ENCODE results near the gene TIMM13. TPM values are rescaled to one million over a fixed set of nuclear protein-coding genes. Genes with fewer than 3 reads are reported as not detected.

The TIMM13 gene
- polyA plus RNA-seq, 2 of the 4 experiments (the other 2 are of a cell fraction): 24.7 to 81.2 TPM

DNA sequence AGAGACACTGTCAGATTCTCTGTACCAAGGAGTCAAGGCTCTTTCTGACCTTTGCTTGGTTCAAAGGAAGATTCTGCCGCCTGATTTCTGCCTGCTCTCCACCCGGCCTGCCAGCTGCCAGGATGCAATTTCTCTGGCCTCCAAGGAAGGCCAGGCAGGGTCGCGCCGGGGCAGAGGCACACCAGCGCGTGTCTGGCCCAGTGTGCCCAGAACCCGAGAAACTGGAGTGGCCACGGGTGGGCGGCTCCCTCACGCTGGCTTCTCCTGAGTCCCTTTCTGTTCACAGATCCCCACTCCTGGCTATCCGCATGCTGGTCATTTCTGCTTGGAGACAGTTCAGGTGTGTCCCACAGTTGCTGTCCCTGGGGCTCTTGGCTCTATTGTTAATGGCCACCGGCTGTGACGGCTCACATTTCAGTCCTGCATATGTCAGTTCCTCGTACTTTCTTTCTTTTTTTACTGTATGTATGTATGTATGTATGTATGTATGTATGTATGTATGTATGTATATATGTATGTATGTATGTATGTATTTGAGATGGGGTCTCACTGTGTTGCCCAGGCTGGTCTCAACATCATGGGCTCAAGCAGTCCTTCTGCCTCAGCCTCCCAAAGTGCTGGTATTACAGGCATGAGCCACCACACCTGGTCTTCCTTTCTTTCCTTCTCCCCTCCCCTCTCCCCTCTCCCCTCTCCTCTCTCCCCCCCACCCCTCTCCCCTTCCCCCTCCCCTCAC lies 50.4 kb downstream of the TIMM13 start:
- ATAC-seq (peak in 1 of 2 experiments; percentile 24; a peak in 3 of 6 replicates), DNase-seq (ENCODE audit: low read depth in 1 of 2, low spot score in 1 of 2) (no peak), FAIRE-seq (no peak)
- TF ChIP-seq RCOR1 (IDR thresholded peaks at IDR 0.05; ENCODE audit: low read depth, low read length) (no peak), HEYL (CRISPR knock-in tag; IDR thresholded peaks at IDR 0.05) (no peak), GATA3 (IDR thresholded peaks at IDR 0.05; ENCODE audit: borderline replicate concordance) (no peak), EHF (CRISPR knock-in tag; IDR thresholded peaks at IDR 0.05) (no peak), SMC3 (IDR thresholded peaks at IDR 0.05) (no peak), TFCP2L1 (CRISPR knock-in tag; IDR thresholded peaks at IDR 0.05) (no peak), BHLHE40 (IDR thresholded peaks at IDR 0.05; ENCODE audit: low read depth, low read length) (no peak), MAFK (IDR thresholded peaks at IDR 0.05; ENCODE audit: partially characterized antibody) (no peak), MAZ (IDR thresholded peaks at IDR 0.05; ENCODE audit: borderline replicate concordance, low read depth, low read length) (no peak), CBX8 (IDR thresholded peaks at IDR 0.05) (no peak), FOSL2 (IDR thresholded peaks at IDR 0.05) (no peak), FOSL2 (CRISPR knock-in tag; IDR thresholded peaks at IDR 0.05) (no peak), EHMT2 (IDR thresholded peaks at IDR 0.05; ENCODE audit: low read depth) (no peak), HOXB5 (CRISPR knock-in tag; IDR thresholded peaks at IDR 0.05) (no peak), HDAC2 (IDR thresholded peaks at IDR 0.05) (no peak), FOSB (CRISPR knock-in tag; IDR thresholded peaks at IDR 0.05) (no peak), ZC3H11A (IDR thresholded peaks at IDR 0.05) (no peak), MYC (IDR thresholded peaks at IDR 0.05; ENCODE audit: borderline replicate concordance, low read length) (no peak)
- TF ChIP-seq, protein P1, sequence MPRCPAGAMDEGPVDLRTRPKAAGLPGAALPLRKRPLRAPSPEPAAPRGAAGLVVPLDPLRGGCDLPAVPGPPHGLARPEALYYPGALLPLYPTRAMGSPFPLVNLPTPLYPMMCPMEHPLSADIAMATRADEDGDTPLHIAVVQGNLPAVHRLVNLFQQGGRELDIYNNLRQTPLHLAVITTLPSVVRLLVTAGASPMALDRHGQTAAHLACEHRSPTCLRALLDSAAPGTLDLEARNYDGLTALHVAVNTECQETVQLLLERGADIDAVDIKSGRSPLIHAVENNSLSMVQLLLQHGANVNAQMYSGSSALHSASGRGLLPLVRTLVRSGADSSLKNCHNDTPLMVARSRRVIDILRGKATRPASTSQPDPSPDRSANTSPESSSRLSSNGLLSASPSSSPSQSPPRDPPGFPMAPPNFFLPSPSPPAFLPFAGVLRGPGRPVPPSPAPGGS (IDR thresholded peaks at IDR 0.05): no peak
- TF ChIP-seq, protein P2, sequence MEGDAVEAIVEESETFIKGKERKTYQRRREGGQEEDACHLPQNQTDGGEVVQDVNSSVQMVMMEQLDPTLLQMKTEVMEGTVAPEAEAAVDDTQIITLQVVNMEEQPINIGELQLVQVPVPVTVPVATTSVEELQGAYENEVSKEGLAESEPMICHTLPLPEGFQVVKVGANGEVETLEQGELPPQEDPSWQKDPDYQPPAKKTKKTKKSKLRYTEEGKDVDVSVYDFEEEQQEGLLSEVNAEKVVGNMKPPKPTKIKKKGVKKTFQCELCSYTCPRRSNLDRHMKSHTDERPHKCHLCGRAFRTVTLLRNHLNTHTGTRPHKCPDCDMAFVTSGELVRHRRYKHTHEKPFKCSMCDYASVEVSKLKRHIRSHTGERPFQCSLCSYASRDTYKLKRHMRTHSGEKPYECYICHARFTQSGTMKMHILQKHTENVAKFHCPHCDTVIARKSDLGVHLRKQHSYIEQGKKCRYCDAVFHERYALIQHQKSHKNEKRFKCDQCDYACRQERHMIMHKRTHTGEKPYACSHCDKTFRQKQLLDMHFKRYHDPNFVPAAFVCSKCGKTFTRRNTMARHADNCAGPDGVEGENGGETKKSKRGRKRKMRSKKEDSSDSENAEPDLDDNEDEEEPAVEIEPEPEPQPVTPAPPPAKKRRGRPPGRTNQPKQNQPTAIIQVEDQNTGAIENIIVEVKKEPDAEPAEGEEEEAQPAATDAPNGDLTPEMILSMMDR (IDR thresholded peaks at IDR 0.05): no peak
- TF ChIP-seq, protein P3, sequence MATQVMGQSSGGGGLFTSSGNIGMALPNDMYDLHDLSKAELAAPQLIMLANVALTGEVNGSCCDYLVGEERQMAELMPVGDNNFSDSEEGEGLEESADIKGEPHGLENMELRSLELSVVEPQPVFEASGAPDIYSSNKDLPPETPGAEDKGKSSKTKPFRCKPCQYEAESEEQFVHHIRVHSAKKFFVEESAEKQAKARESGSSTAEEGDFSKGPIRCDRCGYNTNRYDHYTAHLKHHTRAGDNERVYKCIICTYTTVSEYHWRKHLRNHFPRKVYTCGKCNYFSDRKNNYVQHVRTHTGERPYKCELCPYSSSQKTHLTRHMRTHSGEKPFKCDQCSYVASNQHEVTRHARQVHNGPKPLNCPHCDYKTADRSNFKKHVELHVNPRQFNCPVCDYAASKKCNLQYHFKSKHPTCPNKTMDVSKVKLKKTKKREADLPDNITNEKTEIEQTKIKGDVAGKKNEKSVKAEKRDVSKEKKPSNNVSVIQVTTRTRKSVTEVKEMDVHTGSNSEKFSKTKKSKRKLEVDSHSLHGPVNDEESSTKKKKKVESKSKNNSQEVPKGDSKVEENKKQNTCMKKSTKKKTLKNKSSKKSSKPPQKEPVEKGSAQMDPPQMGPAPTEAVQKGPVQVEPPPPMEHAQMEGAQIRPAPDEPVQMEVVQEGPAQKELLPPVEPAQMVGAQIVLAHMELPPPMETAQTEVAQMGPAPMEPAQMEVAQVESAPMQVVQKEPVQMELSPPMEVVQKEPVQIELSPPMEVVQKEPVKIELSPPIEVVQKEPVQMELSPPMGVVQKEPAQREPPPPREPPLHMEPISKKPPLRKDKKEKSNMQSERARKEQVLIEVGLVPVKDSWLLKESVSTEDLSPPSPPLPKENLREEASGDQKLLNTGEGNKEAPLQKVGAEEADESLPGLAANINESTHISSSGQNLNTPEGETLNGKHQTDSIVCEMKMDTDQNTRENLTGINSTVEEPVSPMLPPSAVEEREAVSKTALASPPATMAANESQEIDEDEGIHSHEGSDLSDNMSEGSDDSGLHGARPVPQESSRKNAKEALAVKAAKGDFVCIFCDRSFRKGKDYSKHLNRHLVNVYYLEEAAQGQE (IDR thresholded peaks at IDR 0.05): no peak
- no peak overlapping the region for H3K4me2 ChIP-seq
- H3K9me3 ChIP-seq: no peaks in the 10 kb centered on the region
- no peak overlapping the region for H3K4me3 ChIP-seq
- CTCF ChIA-PET: no interaction called here
- no peaks in the 10 kb centered on the region for H3K4me1 ChIP-seq
- POLR2A ChIA-PET: no interaction called here
- 70% methylated on average over 15 of the region's 15 CpGs for WGBS (ENCODE audit: missing lambda C conversion rate)
- H3K27ac ChIP-seq: no peak overlapping the region

Other genes with a start within 250 kb of the TIMM13 start
- 18.3 and 19.9 TPM in 2 replicates for gene PLEKHJ1, start 191.3 kb downstream of the TIMM13 start, polyA plus RNA-seq (2011; rRNA removed)
- 32.2 to 34.8 TPM (median 33.9 TPM) in 3 replicates for gene PLEKHJ1, start 191.3 kb downstream of the TIMM13 start, polyA plus RNA-seq (2017; fragmentation: RNase III; extraction: RNeasy Plus Mini Kit Qiagen cat#74134 plus additional on column Dnase treatment)
- gene SF3A2, start 190.8 kb downstream of the TIMM13 start, polyA plus RNA-seq (2011; rRNA removed): 11.9 and 13.5 TPM in 2 replicates
- 62.7 to 73.4 TPM (median 68.2 TPM) in 3 replicates for gene SF3A2, start 190.8 kb downstream of the TIMM13 start, polyA plus RNA-seq (2017; fragmentation: RNase III; extraction: RNeasy Plus Mini Kit Qiagen cat#74134 plus additional on column Dnase treatment)
- gene AMH, start 178.3 kb downstream of the TIMM13 start, polyA plus RNA-seq (2011; rRNA removed): 2.8 and 3.0 TPM in 2 replicates
- gene AMH, start 178.3 kb downstream of the TIMM13 start, polyA plus RNA-seq (2017; fragmentation: RNase III; extraction: RNeasy Plus Mini Kit Qiagen cat#74134 plus additional on column Dnase treatment): 12.0 to 13.2 TPM (median 12.7 TPM) in 3 replicates
- gene JSRP1, start 171.2 kb downstream of the TIMM13 start, polyA plus RNA-seq (2011; rRNA removed): not detected in 2 replicates
- gene JSRP1, start 171.2 kb downstream of the TIMM13 start, polyA plus RNA-seq (2017; fragmentation: RNase III; extraction: RNeasy Plus Mini Kit Qiagen cat#74134 plus additional on column Dnase treatment): 0.16 to 0.41 TPM (median 0.32 TPM) in 3 replicates
- gene PEAK3, start 145.4 kb downstream of the TIMM13 start, polyA plus RNA-seq (2011; rRNA removed): not detected in 2 replicates
- not detected in 3 replicates for gene PEAK3, start 145.4 kb downstream of the TIMM13 start, polyA plus RNA-seq (2017; fragmentation: RNase III; extraction: RNeasy Plus Mini Kit Qiagen cat#74134 plus additional on column Dnase treatment)
- gene LINGO3, start 119.4 kb downstream of the TIMM13 start, polyA plus RNA-seq (2011; rRNA removed): not detected in 2 replicates
- gene LINGO3, start 119.4 kb downstream of the TIMM13 start, polyA plus RNA-seq (2017; fragmentation: RNase III; extraction: RNeasy Plus Mini Kit Qiagen cat#74134 plus additional on column Dnase treatment): not detected in 3 replicates
- 112 and 140 TPM in 2 replicates for gene LSM7, start 99.0 kb downstream of the TIMM13 start, polyA plus RNA-seq (2011; rRNA removed)
- gene LSM7, start 99.0 kb downstream of the TIMM13 start, polyA plus RNA-seq (2017; fragmentation: RNase III; extraction: RNeasy Plus Mini Kit Qiagen cat#74134 plus additional on column Dnase treatment): 139 to 170 TPM (median 144 TPM) in 3 replicates
- 11.3 and 11.4 TPM in 2 replicates for gene SPPL2B, start 98.9 kb downstream of the TIMM13 start, polyA plus RNA-seq (2011; rRNA removed)
- 28.6 to 36.8 TPM (median 36.5 TPM) in 3 replicates for gene SPPL2B, start 98.9 kb downstream of the TIMM13 start, polyA plus RNA-seq (2017; fragmentation: RNase III; extraction: RNeasy Plus Mini Kit Qiagen cat#74134 plus additional on column Dnase treatment)
- gene TMPRSS9, start 67.3 kb downstream of the TIMM13 start, polyA plus RNA-seq (2011; rRNA removed): 0.01 TPM in 1 of 2 replicates, not detected in the other
- gene TMPRSS9, start 67.3 kb downstream of the TIMM13 start, polyA plus RNA-seq (2017; fragmentation: RNase III; extraction: RNeasy Plus Mini Kit Qiagen cat#74134 plus additional on column Dnase treatment): 0.04 TPM in 1 of 3 replicates, not detected in the others
- 53.5 and 54.6 TPM in 2 replicates for gene LMNB2, start 29.4 kb upstream of the TIMM13 start, polyA plus RNA-seq (2011; rRNA removed)
- gene LMNB2, start 29.4 kb upstream of the TIMM13 start, polyA plus RNA-seq (2017; fragmentation: RNase III; extraction: RNeasy Plus Mini Kit Qiagen cat#74134 plus additional on column Dnase treatment): 93.6 to 105 TPM (median 97.7 TPM) in 3 replicates
- gene GADD45B, start 48.5 kb upstream of the TIMM13 start, polyA plus RNA-seq (2011; rRNA removed): 65.3 and 72.5 TPM in 2 replicates
- 38.6 to 42.4 TPM (median 39.9 TPM) in 3 replicates for gene GADD45B, start 48.5 kb upstream of the TIMM13 start, polyA plus RNA-seq (2017; fragmentation: RNase III; extraction: RNeasy Plus Mini Kit Qiagen cat#74134 plus additional on column Dnase treatment)